GF-D8 (cell line): ENCODE measurements around the gene TULP3.

Source experiments
- DNase-seq: peaks from one replicate; lab custom pipeline; 2025; lab: John Stamatoyannopoulos, UW

The TULP3 gene

DNA sequence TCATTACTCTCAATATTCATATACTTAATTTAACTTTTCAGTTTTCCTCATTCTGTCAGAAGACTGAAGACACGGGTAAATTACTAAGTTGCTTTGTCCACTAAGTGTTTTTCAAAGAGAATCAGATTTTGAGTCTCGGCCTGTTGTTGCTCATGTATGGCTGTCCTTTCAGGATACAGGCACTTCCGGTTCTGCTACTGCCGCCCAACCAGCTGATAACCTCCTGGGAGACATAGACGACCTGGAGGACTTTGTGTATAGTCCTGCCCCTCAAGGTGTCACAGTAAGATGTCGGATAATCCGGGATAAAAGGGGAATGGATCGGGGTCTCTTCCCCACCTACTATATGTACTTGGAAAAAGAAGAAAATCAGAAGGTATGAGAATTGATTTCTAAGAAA lies 40.2 kb downstream of the TULP3 start:
- no peak for DNase-seq

DNA sequence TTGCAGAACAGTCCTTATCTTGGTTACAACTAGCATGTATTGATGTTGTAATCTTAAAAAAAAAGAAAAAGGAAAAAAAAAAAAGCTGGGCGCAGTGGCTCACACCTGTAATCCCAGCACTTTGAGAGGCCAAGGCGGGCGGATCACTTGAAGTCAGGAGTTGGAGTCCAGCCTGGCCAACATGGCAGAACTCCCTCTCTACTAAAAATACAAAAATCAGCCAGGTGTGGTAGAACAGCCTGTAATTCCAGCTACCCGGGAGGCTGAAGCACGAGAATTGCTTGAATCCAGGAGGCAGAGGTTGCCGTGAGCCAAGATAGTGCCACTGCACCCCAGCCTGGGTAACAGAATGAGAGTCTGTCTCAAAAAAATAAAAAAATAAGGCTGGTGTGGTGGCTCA lies 42.9 kb downstream of the TULP3 start:
- DNase-seq: no peak

DNA sequence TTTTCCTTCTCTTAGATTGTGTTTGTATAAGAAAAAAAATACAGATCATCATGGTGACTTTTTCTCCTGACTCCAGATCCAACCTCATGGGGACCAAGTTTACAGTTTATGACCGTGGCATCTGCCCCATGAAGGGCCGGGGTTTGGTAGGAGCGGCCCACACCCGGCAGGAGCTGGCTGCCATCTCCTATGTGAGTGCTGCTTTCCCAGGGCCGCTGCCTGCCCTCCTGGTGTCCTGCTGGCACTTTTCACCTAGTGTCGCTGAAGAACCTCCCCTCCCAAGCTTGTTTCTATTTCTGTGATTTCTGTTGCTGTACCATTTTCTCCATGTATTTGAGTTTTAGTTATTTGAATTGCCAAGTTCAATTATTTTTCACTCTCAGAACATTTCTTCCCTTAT lies 43.7 kb downstream of the TULP3 start:
- no peak for DNase-seq

DNA sequence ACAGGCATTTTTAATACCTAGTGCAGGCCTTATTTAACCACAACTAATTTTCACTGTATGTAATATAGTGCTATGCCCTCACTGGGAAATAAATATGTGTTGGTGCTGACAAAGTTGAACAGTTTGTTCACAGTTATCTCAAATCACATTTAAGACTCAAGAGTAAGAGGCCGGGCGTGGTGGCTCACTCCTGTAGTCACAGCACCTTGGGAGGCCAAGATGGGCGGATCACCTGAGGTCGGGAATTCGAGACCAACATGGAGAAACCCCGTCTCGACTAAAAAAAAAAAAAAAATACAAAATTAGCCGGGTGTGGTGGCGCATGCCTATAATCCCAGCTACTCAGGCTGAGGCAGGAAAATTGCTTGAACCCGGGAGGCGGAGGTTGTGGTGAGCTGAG lies 45.6 kb downstream of the TULP3 start:
- DNase-seq: no peak

DNA sequence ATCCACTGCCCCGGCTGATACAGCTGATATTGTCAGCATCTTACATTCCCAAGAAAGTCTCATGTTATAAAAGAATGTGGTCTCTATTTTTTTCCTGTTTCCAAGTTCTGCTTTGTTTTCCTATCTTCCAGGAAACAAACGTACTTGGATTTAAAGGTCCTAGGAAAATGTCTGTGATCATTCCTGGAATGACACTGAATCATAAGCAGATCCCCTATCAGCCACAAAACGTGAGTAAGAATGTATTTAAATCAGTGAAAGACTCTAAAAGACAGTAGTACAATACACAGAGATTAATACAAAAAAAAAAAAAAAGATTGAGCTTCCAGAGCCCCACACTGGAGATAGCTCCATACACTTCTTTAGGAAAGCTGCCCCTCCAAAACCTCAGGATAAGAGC lies 46.8 kb downstream of the TULP3 start:
- DNase-seq: no peak

GRCh38 chr12:2939191-2939590 lies 48.5 kb downstream of the TULP3 start:
- DNase-seq: no peak

DNA sequence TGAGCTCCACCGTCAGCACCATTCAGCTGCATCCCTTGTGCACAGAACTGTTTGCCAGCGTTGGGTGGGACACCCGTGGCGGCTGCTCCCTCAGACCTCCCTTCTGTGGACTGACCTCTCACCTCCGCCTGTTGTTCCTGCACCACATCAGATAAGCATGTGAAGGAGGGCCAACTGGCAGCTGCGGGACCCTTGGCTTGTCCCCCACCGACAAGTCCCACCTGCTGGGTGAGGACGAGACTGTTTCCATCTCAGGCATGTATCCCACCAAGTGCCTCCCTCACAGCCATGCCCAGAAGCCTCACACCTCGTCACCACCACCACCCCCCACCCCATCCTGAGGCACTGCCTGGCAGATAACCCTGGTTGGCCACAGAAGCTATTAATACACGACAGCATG lies 49.9 kb downstream of the TULP3 start:
- DNase-seq: no peak

DNA sequence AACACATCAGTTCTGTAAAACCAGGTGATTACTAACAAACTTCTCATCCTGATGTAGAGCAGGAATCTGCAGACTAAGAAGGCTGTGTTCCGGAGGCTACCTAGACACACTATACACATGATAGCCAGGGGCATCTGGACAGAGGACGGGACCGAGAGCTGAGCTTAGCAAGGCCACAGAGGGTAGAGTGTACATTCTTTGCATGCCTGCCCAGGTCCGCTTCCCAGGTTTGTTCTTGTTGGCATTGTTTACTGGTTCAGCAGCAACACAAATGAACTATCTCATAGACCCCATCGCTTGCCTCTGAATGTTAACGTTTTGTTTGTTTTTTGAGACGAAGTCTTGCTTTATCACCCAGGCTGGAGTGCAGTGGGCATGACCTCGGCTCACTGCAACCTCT lies 50.8 kb downstream of the TULP3 start:
- no peak for DNase-seq

DNA sequence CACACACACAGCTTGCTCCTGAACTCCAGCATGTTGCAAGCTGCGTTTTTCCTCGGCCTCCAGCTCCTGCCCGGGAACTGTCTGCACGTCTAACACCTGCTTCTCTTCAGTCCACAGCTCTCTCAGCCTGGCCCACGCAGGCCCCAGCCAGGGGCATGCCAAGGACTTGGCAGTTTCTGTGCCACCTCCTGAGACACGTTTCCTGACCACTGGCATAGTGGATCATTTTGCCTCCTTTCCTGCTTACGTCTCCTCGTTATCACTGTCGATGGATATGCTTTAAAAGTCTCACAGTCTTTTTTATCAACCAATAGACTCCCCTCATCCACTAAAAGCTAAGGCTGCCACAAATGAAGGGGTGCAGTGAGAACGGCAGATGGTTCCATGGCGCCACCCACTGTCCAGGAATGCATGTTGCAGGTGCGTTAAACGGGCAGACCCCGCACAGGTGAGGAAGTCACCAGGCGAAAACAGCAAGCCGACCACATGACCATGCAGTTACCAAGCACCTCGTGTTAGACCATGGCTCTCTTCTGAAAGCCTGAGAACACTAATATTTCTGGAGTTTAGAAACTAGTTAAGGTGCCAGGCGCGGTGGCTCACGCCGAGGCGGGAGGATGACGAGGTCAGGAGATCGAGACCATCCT lies 53.8 kb downstream of the TULP3 start:
- no peak for DNase-seq

DNA sequence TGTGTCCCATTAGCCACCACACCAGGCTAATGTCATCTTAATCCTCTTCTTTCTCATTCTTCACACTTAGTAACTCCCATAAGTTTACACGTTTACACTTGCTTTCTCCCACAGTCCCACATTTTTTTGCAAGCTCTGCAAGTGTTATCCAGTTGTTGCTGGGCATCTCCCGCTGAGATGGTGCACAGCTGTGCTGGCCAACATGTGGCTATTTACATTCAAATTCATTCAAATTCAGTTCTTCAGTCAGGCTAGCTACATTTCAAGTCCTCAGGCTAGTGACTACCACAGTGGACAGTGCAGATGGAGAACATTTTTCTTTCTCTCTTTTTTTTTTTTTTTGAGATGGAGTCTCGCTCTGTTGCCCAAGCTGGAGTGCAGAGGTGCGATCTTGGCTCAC lies 58.7 kb downstream of the TULP3 start:
- DNase-seq: no peak

DNA sequence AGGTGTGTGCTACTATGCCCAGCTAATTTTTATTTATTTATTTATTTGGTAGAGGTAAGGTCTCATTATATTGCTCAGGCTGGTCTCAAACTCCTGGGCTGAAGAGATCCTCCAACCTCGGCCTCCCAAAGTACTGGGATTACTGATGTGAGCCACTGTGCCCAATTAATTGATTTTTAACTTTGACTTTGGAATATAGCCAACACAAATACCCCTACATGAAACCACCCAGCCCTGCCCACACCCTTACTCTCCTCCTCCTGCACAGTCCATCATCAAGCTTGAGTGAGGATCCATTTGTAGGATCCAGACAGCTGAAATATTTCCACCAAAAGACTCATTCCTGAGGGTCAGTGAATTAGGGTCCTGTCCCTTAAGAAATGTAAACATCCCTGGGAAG lies 65.2 kb downstream of the TULP3 start:
- DNase-seq: no peak

DNA sequence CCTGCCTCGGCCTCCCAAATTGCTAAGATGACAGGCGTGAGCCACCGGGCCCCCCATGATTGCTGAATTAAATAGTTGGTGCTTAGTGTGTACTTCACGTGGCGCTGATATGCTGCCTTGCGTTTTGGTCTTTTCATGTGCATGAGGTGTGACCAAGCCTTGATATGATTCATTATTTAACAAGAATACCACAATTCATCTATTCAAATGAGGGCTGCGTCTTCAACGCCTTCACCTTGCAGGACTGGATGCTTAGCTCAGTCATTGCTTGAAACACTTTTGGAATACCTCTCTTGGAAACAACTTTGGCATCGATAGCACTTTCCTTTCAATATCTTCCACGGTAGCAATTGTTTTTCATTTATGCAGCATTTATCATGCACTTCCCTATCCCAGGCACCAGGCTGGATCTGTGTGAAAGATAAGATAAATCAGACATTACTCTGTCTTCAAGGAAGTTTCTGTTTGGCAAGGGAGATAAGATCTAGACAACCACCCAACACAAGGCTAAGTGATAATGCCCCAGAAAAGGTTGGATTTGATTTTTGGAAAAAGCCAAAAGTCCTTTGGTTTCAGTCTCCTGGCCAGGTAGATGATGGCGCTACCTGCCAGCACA lies 67.2 kb downstream of the TULP3 start:
- DNase-seq: peak; percentile 27

GRCh38 chr12:2958432-2959191 lies 67.9 kb downstream of the TULP3 start:
- peak; percentile 30 for DNase-seq

DNA sequence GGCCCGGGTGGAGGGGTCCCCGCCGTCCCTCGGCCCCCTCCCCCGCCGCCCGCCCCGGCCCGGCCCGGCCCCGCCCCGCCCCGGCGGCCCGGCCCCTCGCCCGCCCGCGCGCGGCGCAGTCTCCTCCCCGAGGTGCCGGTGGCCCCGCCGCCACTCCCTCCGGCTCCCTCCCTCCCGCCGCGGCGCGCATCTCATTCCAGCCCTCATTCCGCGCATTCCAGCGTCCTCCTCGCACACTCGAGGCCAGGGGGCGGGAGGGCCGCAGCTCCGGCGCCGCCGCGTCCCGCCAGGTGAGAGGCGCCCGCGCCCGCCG lies 68.5 kb downstream of the TULP3 start, which contains the start of gene TEAD4:
Gene TEAD4 (plus strand): TSS at position 206 of the 313 bp plus-strand sequence.
- DNase-seq: no peak

GRCh38 chr12:2959505-2960389 lies 69.1 kb downstream of the TULP3 start:
- no peak for DNase-seq

- DNase-seq: no peak
Measured at GRCh38 chr12:2960390-2960956, 69.8 kb downstream of the TULP3 start.

DNA sequence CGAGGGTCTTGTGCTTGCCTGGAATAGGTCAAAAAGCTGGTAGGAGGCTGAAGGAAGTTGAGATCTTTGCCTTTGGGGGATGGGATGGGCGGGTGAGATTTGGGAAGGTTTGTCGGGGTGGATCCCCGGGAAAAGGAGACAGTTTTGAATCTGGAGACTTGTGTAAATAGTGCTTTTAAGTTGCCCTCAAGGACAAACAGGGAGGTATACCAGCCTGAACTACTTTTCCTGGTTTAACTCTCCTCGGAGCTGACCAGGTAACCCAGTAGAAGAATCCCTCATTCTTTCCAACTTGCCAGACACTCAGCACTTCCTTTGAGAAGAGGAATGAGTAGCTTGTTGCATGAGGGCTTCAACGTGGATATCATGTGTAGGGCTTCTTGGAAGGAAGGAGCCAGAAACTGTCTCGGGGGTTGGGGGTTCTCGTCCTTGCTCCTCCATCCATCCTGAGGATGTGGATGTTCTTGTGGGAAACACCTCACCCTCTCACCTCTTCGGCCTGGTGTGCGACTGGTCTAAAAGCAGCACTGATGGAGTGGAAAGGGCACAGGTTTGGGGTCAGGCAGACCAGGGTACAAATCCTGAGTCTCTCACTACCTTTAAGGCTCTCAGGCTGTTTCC lies 70.4 kb downstream of the TULP3 start:
- DNase-seq: no peak

DNA sequence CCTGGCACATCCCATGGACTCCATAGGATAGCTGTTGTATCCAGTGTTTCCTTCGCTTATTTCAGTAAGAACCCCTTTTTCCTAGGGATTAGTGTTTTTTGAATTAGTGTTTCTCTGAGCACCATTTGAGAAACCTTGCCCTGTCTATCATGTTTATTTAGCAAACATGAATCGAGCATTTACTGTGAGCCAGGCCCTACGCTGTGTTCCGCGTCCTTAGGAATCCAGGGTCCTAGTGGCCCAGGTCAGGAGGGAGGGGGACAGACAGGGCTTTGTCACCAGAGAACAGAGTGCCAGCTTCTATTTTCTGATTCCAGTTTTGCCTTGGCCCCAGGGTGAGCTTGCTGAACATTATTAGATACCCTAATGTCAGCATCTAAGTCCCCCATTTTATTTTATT lies 71.0 kb downstream of the TULP3 start:
- DNase-seq: no peak

DNA sequence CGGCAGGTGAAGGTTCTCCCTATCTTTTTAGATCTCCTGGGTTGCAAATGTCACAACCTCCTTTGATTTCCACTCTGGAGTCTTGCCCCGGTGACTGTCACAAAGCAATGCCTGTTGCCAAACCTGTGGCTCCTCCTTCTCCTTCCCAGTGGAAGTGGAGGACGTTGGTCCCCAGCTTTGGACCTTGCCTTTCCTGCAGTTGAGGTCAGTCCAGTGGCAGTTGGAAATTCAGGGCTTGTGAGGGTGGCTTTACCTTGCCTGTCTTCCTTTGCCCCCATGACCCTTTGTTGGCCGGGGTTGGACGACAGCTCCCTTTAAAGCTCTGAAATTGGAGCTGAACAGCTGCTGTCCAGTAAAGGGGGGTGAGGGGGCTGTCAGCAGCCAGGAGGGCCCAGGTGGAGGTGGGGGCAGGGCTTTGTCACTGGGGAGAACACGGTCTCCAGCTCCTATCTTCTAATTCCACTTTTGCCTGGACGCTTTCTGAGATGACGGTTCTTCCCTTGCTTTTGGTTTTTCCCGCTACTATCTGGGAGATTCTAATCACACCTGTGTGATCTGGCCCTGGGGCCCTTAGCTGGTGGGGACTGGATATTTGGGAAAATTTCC lies 72.6 kb downstream of the TULP3 start:
- no peak for DNase-seq

GRCh38 chr12:2963760-2964292 lies 73.1 kb downstream of the TULP3 start:
- no peak for DNase-seq

DNA sequence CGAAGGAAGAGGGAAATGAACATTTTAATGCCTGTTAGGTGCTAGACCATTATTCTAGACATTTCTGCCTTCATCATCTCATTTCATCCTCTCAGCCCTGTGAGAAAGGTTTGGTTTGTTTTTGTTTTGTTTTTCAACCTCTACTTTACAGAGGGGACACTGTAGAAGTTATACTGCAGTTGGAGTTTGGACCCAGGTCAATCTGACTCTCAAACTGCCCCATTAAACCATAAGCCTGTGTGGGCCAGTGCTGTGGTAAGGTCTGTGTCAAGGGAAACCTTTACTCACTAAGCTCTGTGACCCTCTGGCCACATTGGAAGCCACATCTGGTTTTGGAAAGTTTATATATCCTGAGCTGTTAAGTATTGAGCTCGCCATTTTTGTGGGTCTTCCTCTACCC lies 77.0 kb downstream of the TULP3 start:
- no peak for DNase-seq
